CD4-positive, CD25-positive, alpha-beta regulatory T cell (primary cell): ENCODE data around the gene ETNPPL. TPM values are rescaled to one million over a fixed set of nuclear protein-coding genes. Genes with fewer than 3 reads are reported as not detected.
A peak's percentile ranks its signal among the peaks of the same experiment; 100 is the strongest.

Source experiments
- ATAC-seq, 2 donors: fragments of 150-1000 bp; cut with Tn5 transposase; one replicate each; pipeline ENCODE4 v1.10.0; 2021; ENCODE audit warnings: low read depth in 2 of 2, moderate number of reproducible peaks in 2 of 2, moderate library complexity in 1 of 2
- DNase-seq, 3 donors: peaks; one replicate each; pipeline versions ENCODE4 v3.0.0 to v3.0.0-alpha.2; 2012 to 2022; ENCODE audit warnings: mixed read lengths in 1 of 3
- H3K27ac ChIP-seq: one replicate; pipeline ENCODE4 v1.7.0; 2013; ENCODE audit warnings: mild to moderate bottlenecking, low read length; ENCODE audit not compliant: insufficient read depth, poor library complexity, severe bottlenecking
- H3K27me3 ChIP-seq: one replicate; pipeline ENCODE4 v1.7.0; 2013; ENCODE audit warnings: low read length; ENCODE audit not compliant: control insufficient read depth, insufficient read depth
- H3K36me3 ChIP-seq: one replicate; pipeline ENCODE4 v1.7.0; 2013; ENCODE audit warnings: mild to moderate bottlenecking, low read length, moderate library complexity; ENCODE audit not compliant: control insufficient read depth, insufficient read depth
- H3K4me1 ChIP-seq: 2 replicates; pipeline ENCODE4 v1.7.0; 2013; ENCODE audit warnings: mild to moderate bottlenecking, low read length; ENCODE audit not compliant: insufficient read depth, control insufficient read depth, poor library complexity, severe bottlenecking
- H3K4me3 ChIP-seq: one replicate; pipeline ENCODE4 v1.7.0; 2013; ENCODE audit warnings: low read depth, mild to moderate bottlenecking, low read length, moderate library complexity
- H3K9me3 ChIP-seq, 2 experiments: 1 replicate in 1 of 2; 2 replicates in 1 of 2; pipeline ENCODE4 v1.7.0; 2013; ENCODE audit warnings: low read length in 2 of 2, mild to moderate bottlenecking in 1 of 2, moderate library complexity in 1 of 2; ENCODE audit not compliant: control insufficient read depth in 2 of 2
- H3K27ac Mint-ChIP-seq, 3 donors: one replicate each; pipeline ENCODE4 v1.8.0; 2020 to 2022; ENCODE audit warnings: mild to moderate bottlenecking in 3 of 3, mixed read lengths in 3 of 3, moderate library complexity in 2 of 3
- H3K27me3 Mint-ChIP-seq: one replicate; pipeline ENCODE4 v1.8.0; 2022; ENCODE audit warnings: mild to moderate bottlenecking, mixed read lengths
- H3K36me3 Mint-ChIP-seq: one replicate; pipeline ENCODE4 v1.8.0; 2020; ENCODE audit warnings: mixed read lengths
- H3K4me1 Mint-ChIP-seq, 4 donors: one replicate each; pipeline ENCODE4 v1.8.0; 2020 to 2022; ENCODE audit warnings: mixed read lengths in 4 of 4, mild to moderate bottlenecking in 1 of 4
- H3K4me3 Mint-ChIP-seq, 4 donors: one replicate each; pipeline ENCODE4 v1.8.0; 2020 to 2022; ENCODE audit warnings: mild to moderate bottlenecking in 4 of 4, mixed read lengths in 4 of 4, moderate library complexity in 3 of 4
- H3K9me3 Mint-ChIP-seq, 7 donors: one replicate each; pipeline ENCODE4 v1.8.0; 2020 to 2022; ENCODE audit warnings: mixed read lengths in 7 of 7, mild to moderate bottlenecking in 3 of 7, moderate library complexity in 2 of 7
- polyA plus RNA-seq, 4 donors: library from polyadenylated mRNA; unstranded; fragments of 300-500 nt; fragmentation: Illumina TruSeq; gene quantifications; one replicate each; pipeline ENCODE4 v1.2.3, GENCODE V29; 2021
- total RNA-seq: library from RNA; stranded (reverse); gene quantifications from one replicate; pipeline ENCODE4 v1.2.3, GENCODE V29; 2022

Gene ETNPPL
- total RNA-seq (not detected), polyA plus RNA-seq (not detected)

DNA sequence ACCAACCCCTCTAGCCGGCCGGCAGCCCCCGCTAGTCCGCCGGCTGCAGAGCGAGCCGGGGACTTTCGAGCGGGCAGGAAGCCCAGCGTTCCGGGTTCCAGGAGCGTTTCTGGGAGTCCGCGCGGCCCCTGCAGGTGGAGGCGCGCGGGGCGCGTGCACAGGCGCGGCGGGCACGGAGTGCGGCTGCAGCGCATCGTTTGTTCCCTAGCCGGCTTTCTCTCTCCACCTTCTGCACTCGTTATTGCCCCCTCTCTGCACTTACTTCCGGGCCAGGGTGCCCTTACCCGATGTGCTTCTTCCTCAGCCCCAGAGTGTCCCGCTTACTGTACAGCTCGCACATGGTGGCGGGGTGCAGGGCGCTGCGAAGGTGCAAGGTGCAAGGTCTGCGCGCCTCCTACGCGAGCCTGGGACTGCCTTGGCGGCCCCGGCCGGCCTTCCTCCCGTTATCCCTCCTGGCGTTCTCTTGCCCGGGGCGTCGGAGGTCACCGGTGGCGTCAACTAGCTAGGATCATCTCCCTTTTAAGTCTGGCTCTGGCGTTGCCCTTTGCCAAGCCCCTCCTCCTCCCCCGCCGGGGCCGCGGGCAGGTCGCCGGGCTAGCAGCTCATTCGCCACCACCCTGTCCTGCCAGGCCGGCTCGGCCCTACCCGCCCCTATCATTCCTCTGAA, at the start of gene ETNPPL:
Gene ETNPPL (minus strand): TSS at position 495 of the 667 bp plus-strand sequence. CDS start 155 bp downstream, at position 340.
- no peaks in the 10 kb centered on the region for H3K9me3 ChIP-seq
- H3K27ac ChIP-seq, result no peak within 1 kb of the TSS
- DNase-seq, result peak in 2 of 3 donors; percentile 4 to 43
- Mint-ChIP-seq H3K4me3 (peak within 1 kb of the TSS; percentile 50 to 93 (median 78)), H3K4me1 (peaks cover 0 to 14% (median 9%) of the 10 kb centered on the region in 4 donors), H3K27ac (no peak within 1 kb of the TSS), H3K27me3 (peaks cover 63% of the 10 kb centered on the region), H3K9me3 (peaks cover 0 to 4% (median 0%) of the 10 kb centered on the region in 7 donors), H3K36me3 (no peaks in the 10 kb centered on the region)
- H3K4me3 ChIP-seq, result peak within 1 kb of the TSS; percentile 26
- H3K36me3 ChIP-seq, result no peaks in the 10 kb centered on the region
- peak; percentile 52 to 55 for ATAC-seq
- H3K4me1 ChIP-seq, result peaks cover 14% of the 10 kb centered on the region
- peaks cover 25% of the 10 kb centered on the region for H3K27me3 ChIP-seq

DNA sequence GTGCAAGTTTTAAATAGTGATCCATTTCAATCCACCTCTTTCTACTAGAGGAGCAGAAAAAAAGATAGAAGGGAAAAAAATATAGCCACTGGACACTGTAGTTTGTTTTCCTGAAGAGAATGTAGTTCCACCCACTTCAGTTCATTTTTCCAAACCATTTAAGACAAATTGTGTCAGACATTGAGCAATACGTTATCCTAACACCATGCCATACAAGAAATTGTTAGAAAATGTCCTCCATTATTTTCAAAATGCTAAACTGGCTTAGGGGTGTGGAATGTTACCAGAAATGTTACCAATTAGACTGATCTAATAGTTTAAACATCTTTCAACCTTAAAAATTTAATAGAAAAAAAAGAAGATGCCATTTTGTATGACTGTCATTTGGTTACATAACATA, 48.6 kb upstream of the ETNPPL start:
- H3K27ac ChIP-seq, result no peak overlapping the region
- no peaks in the 10 kb centered on the region for H3K4me1 ChIP-seq
- Mint-ChIP-seq H3K27ac (no peak overlapping the region), H3K36me3 (no peaks in the 10 kb centered on the region), H3K4me3 (no peak overlapping the region), H3K4me1 (no peaks in the 10 kb centered on the region), H3K9me3 (peaks cover 0 to 3% (median 0%) of the 10 kb centered on the region in 7 donors), H3K27me3 (peaks cover 9% of the 10 kb centered on the region)
- H3K36me3 ChIP-seq, result no peaks in the 10 kb centered on the region
- H3K9me3 ChIP-seq, result no peaks in the 10 kb centered on the region
- H3K4me3 ChIP-seq, result no peak overlapping the region
- ATAC-seq (no peak), DNase-seq (no peak)
- H3K27me3 ChIP-seq, result no peaks in the 10 kb centered on the region

DNA sequence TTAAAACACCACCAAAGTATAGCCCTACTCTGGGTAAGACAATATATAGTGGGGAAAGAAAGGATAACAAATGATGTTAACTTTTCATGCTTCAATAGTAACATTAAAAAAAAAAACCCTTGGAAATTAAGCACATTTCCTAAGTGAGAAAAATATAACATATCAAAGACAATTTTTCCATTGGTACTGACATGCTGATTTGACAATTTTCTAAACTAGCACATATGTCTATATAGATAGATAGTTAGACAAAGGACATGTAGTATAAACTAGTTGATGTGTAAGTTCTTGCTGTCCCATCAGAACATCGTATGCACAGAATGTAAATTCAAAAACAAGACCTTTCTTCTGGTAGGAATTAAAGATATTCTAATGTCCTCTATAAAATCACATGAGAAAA, 47.2 kb upstream of the ETNPPL start:
- H3K36me3 ChIP-seq, result no peaks in the 10 kb centered on the region
- H3K4me3 ChIP-seq, result no peak overlapping the region
- DNase-seq, result no peak
- ATAC-seq, result no peak
- Mint-ChIP-seq H3K9me3 (peaks cover 0 to 3% (median 0%) of the 10 kb centered on the region in 7 donors), H3K27ac (no peak overlapping the region), H3K4me3 (no peak overlapping the region), H3K36me3 (no peaks in the 10 kb centered on the region), H3K4me1 (no peaks in the 10 kb centered on the region), H3K27me3 (no peaks in the 10 kb centered on the region)
- H3K4me1 ChIP-seq, result no peaks in the 10 kb centered on the region
- H3K27ac ChIP-seq, result no peak overlapping the region
- H3K27me3 ChIP-seq, result no peaks in the 10 kb centered on the region
- no peaks in the 10 kb centered on the region for H3K9me3 ChIP-seq

DNA sequence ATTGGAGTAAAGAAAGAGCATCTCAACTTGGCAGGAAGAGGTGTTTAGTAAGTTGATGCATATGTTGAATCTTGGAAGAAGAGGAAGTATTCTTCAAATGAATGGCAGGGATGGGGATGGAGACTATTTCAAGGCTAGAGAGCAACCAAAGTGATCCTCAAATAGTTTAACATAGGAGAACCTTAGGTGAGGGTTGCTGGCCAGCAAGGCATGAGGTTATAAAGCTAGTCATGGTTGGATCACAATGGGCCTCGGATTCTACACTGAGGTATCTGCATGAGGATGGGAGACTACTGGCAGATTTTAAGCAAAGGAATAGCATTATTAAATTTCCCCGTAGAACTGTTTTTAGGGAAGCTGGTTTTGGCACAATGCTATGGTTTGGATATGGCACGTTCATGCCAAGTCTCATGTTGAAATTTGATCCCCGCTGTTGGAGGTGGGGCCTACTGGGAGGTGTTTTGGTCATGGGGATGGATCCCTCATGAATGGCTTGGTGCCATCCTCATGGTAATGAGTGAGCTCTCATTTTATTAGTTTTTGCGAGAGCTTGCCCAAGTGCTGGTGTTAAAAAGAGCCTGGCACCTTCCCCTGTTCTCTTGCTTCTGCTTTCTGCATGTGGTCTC, 41.9 kb upstream of the ETNPPL start:
- Histone ChIP-seq H3K27ac (no peak overlapping the region), H3K4me1 (no peaks in the 10 kb centered on the region), H3K27me3 (no peaks in the 10 kb centered on the region), H3K9me3 (no peaks in the 10 kb centered on the region), H3K36me3 (no peaks in the 10 kb centered on the region), H3K4me3 (no peak overlapping the region)
- Mint-ChIP-seq H3K27ac (peak overlapping the region in 1 of 3 donors; percentile 8), H3K36me3 (no peaks in the 10 kb centered on the region), H3K9me3 (peaks cover 0 to 3% (median 0%) of the 10 kb centered on the region in 7 donors), H3K27me3 (no peaks in the 10 kb centered on the region), H3K4me3 (no peak overlapping the region), H3K4me1 (no peaks in the 10 kb centered on the region)
- no peak for ATAC-seq
- DNase-seq, result no peak

DNA sequence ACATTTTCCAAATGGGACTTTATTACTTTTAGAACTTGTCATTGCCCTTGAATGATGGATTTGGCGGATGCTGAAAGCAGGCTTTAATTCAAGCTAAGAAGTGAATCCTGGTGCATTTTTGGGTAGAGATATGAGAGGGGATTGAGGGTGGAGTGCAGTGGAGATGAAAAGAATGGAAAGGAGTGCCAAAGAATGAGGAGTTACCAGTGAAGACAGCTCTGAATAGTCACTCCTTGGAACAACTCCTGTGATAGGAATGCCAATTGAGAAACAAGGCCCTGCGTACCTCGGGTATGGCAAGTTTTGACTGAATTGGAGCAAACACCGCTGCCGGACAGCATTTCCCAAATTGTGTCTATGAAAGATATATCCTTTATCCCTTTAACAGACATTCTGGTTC, 36.5 kb upstream of the ETNPPL start:
- H3K9me3 Mint-ChIP-seq, result no peaks in the 10 kb centered on the region
- no peak for DNase-seq
- no peak overlapping the region for H3K4me3 Mint-ChIP-seq
- Histone ChIP-seq H3K9me3 (no peaks in the 10 kb centered on the region), H3K36me3 (no peaks in the 10 kb centered on the region), H3K4me1 (no peaks in the 10 kb centered on the region), H3K27ac (no peak overlapping the region), H3K27me3 (no peaks in the 10 kb centered on the region), H3K4me3 (no peak overlapping the region)
- no peak overlapping the region for H3K27ac Mint-ChIP-seq
- no peaks in the 10 kb centered on the region for H3K4me1 Mint-ChIP-seq
- H3K27me3 Mint-ChIP-seq, result no peaks in the 10 kb centered on the region
- ATAC-seq, result no peak
- no peaks in the 10 kb centered on the region for H3K36me3 Mint-ChIP-seq

DNA sequence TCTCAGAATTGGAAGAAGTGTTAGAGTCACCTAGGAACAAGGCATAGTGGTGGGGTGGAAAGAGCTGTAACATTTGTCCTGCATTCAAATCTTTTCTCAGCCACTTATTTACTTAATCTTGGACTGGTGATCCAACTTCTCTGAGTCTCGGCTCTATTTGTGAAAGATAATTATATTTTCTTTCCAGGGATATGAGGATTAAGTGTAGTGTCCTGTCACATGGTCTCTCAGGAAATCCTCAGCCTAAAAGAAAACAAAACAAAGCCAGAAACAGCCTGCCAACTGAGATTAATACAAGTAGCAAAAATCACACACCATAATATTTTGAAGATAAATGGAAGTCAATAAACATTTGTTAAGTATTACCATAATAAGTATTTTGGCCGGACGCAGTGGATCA, 33.3 kb upstream of the ETNPPL start:
- DNase-seq (no peak), ATAC-seq (no peak)
- H3K9me3 ChIP-seq, result no peaks in the 10 kb centered on the region
- H3K36me3 ChIP-seq, result no peaks in the 10 kb centered on the region
- Mint-ChIP-seq H3K36me3 (no peaks in the 10 kb centered on the region), H3K4me1 (no peaks in the 10 kb centered on the region), H3K4me3 (no peak overlapping the region), H3K27me3 (peaks cover 6% of the 10 kb centered on the region), H3K9me3 (no peaks in the 10 kb centered on the region), H3K27ac (no peak overlapping the region)
- no peak overlapping the region for H3K4me3 ChIP-seq
- no peaks in the 10 kb centered on the region for H3K4me1 ChIP-seq
- no peak overlapping the region for H3K27ac ChIP-seq
- H3K27me3 ChIP-seq, result peaks cover 2% of the 10 kb centered on the region

DNA sequence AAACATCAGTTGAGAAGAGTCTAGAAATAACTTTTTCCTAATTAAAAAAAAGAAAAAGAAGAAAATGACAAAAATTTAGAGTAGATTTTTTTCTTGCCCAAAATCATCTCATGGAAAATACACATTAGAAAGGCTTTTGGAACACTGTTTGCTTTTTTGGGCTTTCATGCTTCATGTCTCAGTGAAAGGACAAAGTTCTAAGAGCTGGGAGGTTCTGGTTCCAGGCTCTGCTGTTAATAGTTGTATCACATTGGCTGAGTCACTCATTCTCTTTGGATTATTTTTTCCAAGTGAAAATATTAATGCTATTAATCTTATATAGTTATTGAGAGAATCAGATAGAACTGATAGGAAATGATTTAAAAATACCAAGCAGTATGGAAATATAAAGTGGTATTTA, 32.9 kb upstream of the ETNPPL start:
- H3K27me3 Mint-ChIP-seq, result peaks cover 6% of the 10 kb centered on the region
- Histone ChIP-seq H3K4me1 (no peaks in the 10 kb centered on the region), H3K4me3 (no peak overlapping the region), H3K9me3 (no peaks in the 10 kb centered on the region), H3K36me3 (no peaks in the 10 kb centered on the region), H3K27me3 (peaks cover 2% of the 10 kb centered on the region), H3K27ac (no peak overlapping the region)
- no peak for DNase-seq
- no peak for ATAC-seq
- H3K9me3 Mint-ChIP-seq, result no peaks in the 10 kb centered on the region
- no peak overlapping the region for H3K4me3 Mint-ChIP-seq
- no peaks in the 10 kb centered on the region for H3K4me1 Mint-ChIP-seq
- H3K27ac Mint-ChIP-seq, result no peak overlapping the region
- no peaks in the 10 kb centered on the region for H3K36me3 Mint-ChIP-seq

DNA sequence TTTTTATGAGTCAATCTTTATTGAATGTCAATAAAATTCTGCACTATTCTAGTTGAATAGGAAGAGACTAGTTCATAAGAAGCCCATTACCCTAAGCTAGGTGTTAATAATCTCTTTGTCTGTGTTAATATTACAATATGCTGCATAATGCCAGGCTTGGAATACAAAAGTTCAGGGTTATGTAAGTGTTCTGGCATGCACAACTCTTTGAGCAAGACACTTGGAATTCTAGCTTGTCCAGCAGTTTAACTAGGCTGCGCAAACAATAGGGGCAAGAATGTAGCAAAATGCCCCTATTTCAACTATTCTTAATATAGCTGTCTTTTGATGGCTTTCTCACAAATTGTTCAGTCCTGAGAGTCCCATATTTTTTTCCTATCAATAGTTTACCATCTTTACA, 31.3 kb upstream of the ETNPPL start:
- no peaks in the 10 kb centered on the region for H3K9me3 Mint-ChIP-seq
- Histone ChIP-seq H3K4me3 (no peak overlapping the region), H3K36me3 (no peaks in the 10 kb centered on the region), H3K27ac (no peak overlapping the region), H3K4me1 (no peaks in the 10 kb centered on the region), H3K27me3 (peaks cover 2% of the 10 kb centered on the region), H3K9me3 (no peaks in the 10 kb centered on the region)
- ATAC-seq, result no peak
- H3K36me3 Mint-ChIP-seq, result no peaks in the 10 kb centered on the region
- H3K27ac Mint-ChIP-seq, result no peak overlapping the region
- H3K27me3 Mint-ChIP-seq, result peaks cover 10% of the 10 kb centered on the region
- DNase-seq, result no peak
- no peaks in the 10 kb centered on the region for H3K4me1 Mint-ChIP-seq
- no peak overlapping the region for H3K4me3 Mint-ChIP-seq
